B cell (primary cell): Measurements from ENCODE around the gene KDM3A. TPM values are rescaled to one million over a fixed set of nuclear protein-coding genes. Genes with fewer than 3 reads are reported as not detected.

Experiments
- ATAC-seq: fragments of 200-7000 bp; cut with Tn5 transposase; one replicate; pipeline ENCODE4 v1.10.0; 2021; ENCODE audit warnings: low read depth, mild to moderate bottlenecking, moderate number of reproducible peaks, moderate library complexity
- CTCF ChIA-PET: fragments of 350-600 bp; sonication (Branson Sonifier 250); formaldehyde crosslinking; loops from one replicate; lab custom pipeline; 2021; ENCODE audit warnings: antibody characterized with exemption, inconsistent platforms; lab: Charles Lee
- POLR2A ChIA-PET: fragments of 350-600 bp; sonication (Branson Sonifier 250); formaldehyde crosslinking; loops from one replicate; lab custom pipeline; 2021; ENCODE audit warnings: antibody characterized with exemption; lab: Charles Lee
- DNase-seq: peaks from one replicate; pipeline ENCODE4 v3.0.0; 2013
- H2AFZ ChIP-seq: 2 replicates; pipeline ENCODE4 v1.6.1; 2012; ENCODE audit warnings: mild to moderate bottlenecking, low read depth, low read length; ENCODE audit not compliant: insufficient read depth, poor library complexity, severe bottlenecking
- H3K27ac ChIP-seq, 2 donors: 1 replicate in 1 of 2; 2 replicates in 1 of 2; pipeline ENCODE4 v1.5.1; 2012 to 2013; ENCODE audit warnings: low read length in 2 of 2, mild to moderate bottlenecking in 2 of 2, moderate library complexity in 1 of 2
- H3K27me3 ChIP-seq, 4 experiments: fragments of 200-600 bp in 1 of 4; sonication (generic) in 1 of 4; replicated peaks in 1 of 4; 1 replicate in 2 of 4; 2 replicates in 2 of 4; pipeline versions ENCODE4 v1.6.1 to v1.7.0; 2013 to 2016; ENCODE audit warnings: low read length in 3 of 4, mild to moderate bottlenecking in 2 of 4, mixed read lengths in 1 of 4, moderate library complexity in 1 of 4; ENCODE audit not compliant: insufficient read depth in 4 of 4, control insufficient read depth in 3 of 4; ENCODE audit errors: control extremely low read depth in 1 of 4
- H3K36me3 ChIP-seq, 2 experiments: replicated peaks in 1 of 2; 1 replicate in 1 of 2; 2 replicates in 1 of 2; pipeline versions ENCODE4 v1.6.1 to v1.7.1; 2013; ENCODE audit warnings: low read length in 1 of 2; ENCODE audit not compliant: insufficient read depth in 2 of 2, control insufficient read depth in 1 of 2; ENCODE audit errors: control extremely low read depth in 1 of 2, extremely low read depth in 1 of 2
- H3K4me1 ChIP-seq, 2 donors: fragments of 200-600 bp in 1 of 2; sonication (generic) in 1 of 2; 1 replicate in 1 of 2; 2 replicates in 1 of 2; pipeline versions ENCODE4 v1.5.1 to v1.6.1; 2013 to 2017; ENCODE audit warnings: low read length in 2 of 2; ENCODE audit not compliant: control insufficient read depth in 2 of 2, insufficient read depth in 2 of 2
- H3K4me2 ChIP-seq: replicated peaks from 2 replicates; pipeline ENCODE3; 2012; ENCODE audit warnings: mild to moderate bottlenecking, low read depth, low read length; ENCODE audit not compliant: poor library complexity, severe bottlenecking
- H3K4me3 ChIP-seq, 5 experiments: fragments of 200-600 bp in 1 of 5; sonication (generic) in 1 of 5; 1 replicate in 3 of 5; 2 replicates in 2 of 5; pipeline versions ENCODE4 v1.5.1 to v1.7.0; 2011 to 2016; ENCODE audit warnings: low read length in 4 of 5, mild to moderate bottlenecking in 4 of 5, low read depth in 2 of 5, control low read depth in 1 of 5, moderate library complexity in 1 of 5; ENCODE audit not compliant: insufficient read depth in 1 of 5; ENCODE audit errors: control extremely low read depth in 1 of 5, extremely low read depth in 1 of 5
- H3K79me2 ChIP-seq: fragments of 200-600 bp; sonication (generic); one replicate; pipeline ENCODE4 v1.6.0; 2016; ENCODE audit warnings: low read length; ENCODE audit not compliant: control insufficient read depth, insufficient read depth
- H3K9ac ChIP-seq: fragments of 200-600 bp; sonication (generic); 2 replicates; pipeline ENCODE4 v1.6.1; 2017; ENCODE audit warnings: mild to moderate bottlenecking, low read length, moderate library complexity
- H3K9me3 ChIP-seq, 3 donors: one replicate each; pipeline versions ENCODE4 v1.6.1 to v1.7.1; 2013; ENCODE audit warnings: low read length in 2 of 3; ENCODE audit not compliant: control insufficient read depth in 2 of 3, insufficient read depth in 1 of 3; ENCODE audit errors: control extremely low read depth in 1 of 3
- H4K20me1 ChIP-seq: 2 replicates; pipeline ENCODE4 v1.6.0; 2012; ENCODE audit warnings: mild to moderate bottlenecking, low read length; ENCODE audit not compliant: insufficient read depth, control insufficient read depth, poor library complexity, severe bottlenecking
- H3K27ac Mint-ChIP-seq: one replicate; pipeline ENCODE4 v1.8.0; 2021; ENCODE audit warnings: mixed read lengths
- H3K27me3 Mint-ChIP-seq: one replicate; pipeline ENCODE4 v1.8.0; 2021; ENCODE audit warnings: mixed read lengths
- H3K4me1 Mint-ChIP-seq: one replicate; pipeline ENCODE4 v1.8.0; 2021; ENCODE audit warnings: mixed read lengths
- H3K4me3 Mint-ChIP-seq: one replicate; pipeline ENCODE4 v1.8.0; 2021; ENCODE audit warnings: mixed read lengths
- H3K9me3 Mint-ChIP-seq: one replicate; pipeline ENCODE4 v1.8.0; 2022; ENCODE audit warnings: mixed read lengths; ENCODE audit not compliant: insufficient read depth
- EZH2 ChIP-seq: IDR thresholded peaks from 2 replicates; pipeline ENCODE4 v1.6.1; 2012; ENCODE audit warnings: borderline replicate concordance, low read depth, mild to moderate bottlenecking, moderate library complexity, low read length; ENCODE audit not compliant: insufficient read depth, poor library complexity, severe bottlenecking
- WGBS: methylation state at CpG from one replicate; pipeline ENCODE4 v1.1.5; 2013; ENCODE audit warnings: missing lambda C conversion rate; ENCODE audit not compliant: insufficient coverage; 5-methylcytosine and 5-hydroxymethylcytosine counted together
- intact Hi-C: fragments of 100-400 bp; cut with micrococcal nuclease; formaldehyde crosslinking; loops from one replicate; pipeline ENCODE4 v1.10.0; 2022
- polyA plus RNA-seq: library from polyadenylated mRNA; depleted of rRNA; stranded (reverse); fragments of >200 nt; gene quantifications from 2 replicates; pipeline ENCODE4 v1.2.3, GENCODE V29; 2012
- total RNA-seq, 2 donors: library from RNA; stranded (reverse); fragments of 120-200 nt in 1 of 2; gene quantifications; 1 replicate in 1 of 2; 2 replicates in 1 of 2; pipeline versions ENCODE4 v1.2.3 to v1.2.4, GENCODE V29; 2013 to 2022
- TF ChIP-seq, protein P1 (sequence below): fragments of 200-600 bp; IDR thresholded peaks from one replicate; pipeline ENCODE4 v1.8.0; 2022; ENCODE audit warnings: antibody characterized with exemption, mild to moderate bottlenecking

Gene KDM3A
- total and polyA plus RNA-seq, 2 donors (not counting 1 experiment from before 2014, with no cell fraction given): 27.7 to 107 TPM

DNA sequence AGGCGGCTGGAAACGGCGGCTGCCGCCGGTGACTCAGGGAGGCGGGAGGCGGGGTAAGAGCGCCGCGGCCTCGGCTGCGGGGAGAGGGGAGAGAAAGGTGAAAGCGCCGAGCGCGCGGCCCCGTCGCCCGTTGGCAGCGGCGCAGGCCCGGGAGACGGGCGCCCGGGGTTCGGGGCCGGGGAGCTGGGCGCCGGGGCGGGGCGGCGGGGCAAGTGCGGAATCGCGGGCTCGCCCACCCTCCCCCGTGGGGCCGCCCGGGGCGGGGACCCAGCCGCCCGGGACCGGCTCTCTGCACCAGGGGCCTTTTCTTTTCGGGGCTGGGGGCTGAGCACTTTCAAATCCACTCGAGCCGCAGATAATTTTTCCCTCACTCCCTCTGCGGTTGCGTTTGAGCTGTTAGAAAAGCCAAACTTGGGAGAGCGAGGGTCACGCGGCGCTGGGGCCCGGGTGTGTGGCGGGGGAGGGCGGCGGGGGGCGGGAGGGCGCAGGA lies 266 bp downstream of the KDM3A start:
- Histone ChIP-seq H3K9me3 (peaks cover 5 to 29% (median 12%) of the 10 kb centered on the region in 3 donors), H2AFZ (peak overlapping the region; percentile 93), H3K4me3 (peak overlapping the region; percentile 16 to 86 (median 82)), H3K9ac (peak overlapping the region; percentile 82), H3K27me3 (peaks cover 0 to 3% (median 0%) of the 10 kb centered on the region in 4 experiments), H3K79me2 (peaks cover 46% of the 10 kb centered on the region), H4K20me1 (peaks cover 41% of the 10 kb centered on the region), H3K27ac (peak overlapping the region; percentile 89 to 92), H3K4me2 (peak overlapping the region; percentile 84), H3K4me1 (peaks cover 23 to 26% of the 10 kb centered on the region in 2 donors), H3K36me3 (peaks cover 0 to 21% of the 10 kb centered on the region in 2 experiments)
- Mint-ChIP-seq H3K9me3 (peaks cover 8% of the 10 kb centered on the region), H3K27me3 (peaks cover 5% of the 10 kb centered on the region), H3K27ac (peak overlapping the region; percentile 99), H3K4me1 (peaks cover 41% of the 10 kb centered on the region), H3K4me3 (peak overlapping the region; percentile 97)
- intact Hi-C loops: loop anchor here (2.0 to 5.0 kb wide), 3 partner anchors 219 to 1576 kb away; partner anchors contain the start of genes IMMT and RNU2-63P
- ATAC-seq (peak; percentile 11), DNase-seq (no peak)
- POLR2A ChIA-PET: interaction anchor here (0.6 to 2.5 kb wide), 9 partner anchors 121 to 903 kb away, joined by 3 to 11 read pairs (median 5); partner anchors contain the start of genes IMMT, MAT2A, POLR1A and PTCD3
- no peak for TF ChIP-seq EZH2
- TF ChIP-seq, protein P1, sequence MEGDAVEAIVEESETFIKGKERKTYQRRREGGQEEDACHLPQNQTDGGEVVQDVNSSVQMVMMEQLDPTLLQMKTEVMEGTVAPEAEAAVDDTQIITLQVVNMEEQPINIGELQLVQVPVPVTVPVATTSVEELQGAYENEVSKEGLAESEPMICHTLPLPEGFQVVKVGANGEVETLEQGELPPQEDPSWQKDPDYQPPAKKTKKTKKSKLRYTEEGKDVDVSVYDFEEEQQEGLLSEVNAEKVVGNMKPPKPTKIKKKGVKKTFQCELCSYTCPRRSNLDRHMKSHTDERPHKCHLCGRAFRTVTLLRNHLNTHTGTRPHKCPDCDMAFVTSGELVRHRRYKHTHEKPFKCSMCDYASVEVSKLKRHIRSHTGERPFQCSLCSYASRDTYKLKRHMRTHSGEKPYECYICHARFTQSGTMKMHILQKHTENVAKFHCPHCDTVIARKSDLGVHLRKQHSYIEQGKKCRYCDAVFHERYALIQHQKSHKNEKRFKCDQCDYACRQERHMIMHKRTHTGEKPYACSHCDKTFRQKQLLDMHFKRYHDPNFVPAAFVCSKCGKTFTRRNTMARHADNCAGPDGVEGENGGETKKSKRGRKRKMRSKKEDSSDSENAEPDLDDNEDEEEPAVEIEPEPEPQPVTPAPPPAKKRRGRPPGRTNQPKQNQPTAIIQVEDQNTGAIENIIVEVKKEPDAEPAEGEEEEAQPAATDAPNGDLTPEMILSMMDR: no peak
- under 1% methylated on average over 46 of the region's 59 CpGs for WGBS
- CTCF ChIA-PET: interaction anchor here (1.1 to 2.5 kb wide), 6 partner anchors 10 to 362 kb away, joined by 4 to 6 read pairs (median 4); partner anchors contain the start of genes CHMP3, POLR1A and PTCD3
